ENCODE results near the gene TRAPPC3L. TPM values are rescaled to one million over a fixed set of nuclear protein-coding genes. Genes with fewer than 3 reads are reported as not detected.

The TRAPPC3L gene
- total and polyA plus RNA-seq, 2 of the 8 experiments (the other 6 are each of a cell fraction or from before 2014, with no cell fraction given): not detected

- Histone ChIP-seq H3K4me2 (ENCODE audit: insufficient read depth in 1 of 2, low read depth in 2 of 2, low read length in 2 of 2) (no peak overlapping the region), H2AK5ac (ENCODE audit: low read depth, low read length) (no peak overlapping the region)
These were observed 69.3 kb downstream of the TRAPPC3L start for GRCh38 chr6:116476002-116476678.

More at GRCh38 chr6:116476002-116476678, 69.3 kb downstream of the TRAPPC3L start:
- TF ChIP-seq EZH2 (IDR thresholded peaks at IDR 0.05; ENCODE audit: low read depth, low read length, severe bottlenecking) (no peak), SAP30 (IDR thresholded peaks at IDR 0.05; ENCODE audit: insufficient read depth, insufficient replicate concordance, low read length) (no peak), KDM4A (IDR thresholded peaks at IDR 0.05; ENCODE audit: low read depth, low read length, severe bottlenecking) (no peak), GABPA (IDR thresholded peaks at IDR 0.05; ENCODE audit: borderline replicate concordance, insufficient read depth, low read length) (no peak), HDAC6 (IDR thresholded peaks at IDR 0.05; ENCODE audit: low read depth, low read length) (no peak), PHF8 (conservative IDR thresholded peaks at IDR 0.05; ENCODE audit: low read depth, low read length) (no peak), CTBP2 (IDR thresholded peaks at IDR 0.05; ENCODE audit: borderline replicate concordance, insufficient read depth, insufficient read length, low read length) (no peak), TEAD4 (IDR thresholded peaks at IDR 0.05; ENCODE audit: low read depth, low read length) (no peak)
- ChIA-PET CTCF (ENCODE audit: partially characterized antibody) (interaction anchor here (1.1 to 1.3 kb wide), 2 partner anchors 14 to 208 kb away, joined by 3 to 4 read pairs; no protein-coding TSS in a partner anchor), POLR2A (ENCODE audit: partially characterized antibody) (no interaction called here)
- H4K8ac ChIP-seq (ENCODE audit: extremely low read depth, insufficient read depth, low read length): no peak overlapping the region
- no peaks in the 10 kb centered on the region for H3K27me3 ChIP-seq (replicated peaks in 1 of 4; ENCODE audit: control insufficient read depth in 3 of 4, extremely low read depth in 1 of 4, insufficient read depth in 3 of 4, low read length in 3 of 4)
- H3K79me2 ChIP-seq (ENCODE audit: control insufficient read depth in 1 of 2, insufficient read depth in 2 of 2, low read length in 2 of 2): no peaks in the 10 kb centered on the region
- no peak overlapping the region for H3K27ac ChIP-seq (ENCODE audit: low read depth, low read length)
- no peak overlapping the region for H4K91ac ChIP-seq (replicated peaks; ENCODE audit: insufficient read length, low read length)
- H3K79me1 ChIP-seq (ENCODE audit: low read depth, low read length): no peaks in the 10 kb centered on the region
- H3K4me1 ChIP-seq (replicated peaks in 1 of 4; ENCODE audit: control insufficient read depth in 3 of 4, insufficient read depth in 4 of 4, low read length in 3 of 4): no peaks in the 10 kb centered on the region
- H2BK20ac ChIP-seq (ENCODE audit: low read length): no peak overlapping the region
- no peak overlapping the region for H3K18ac ChIP-seq (ENCODE audit: extremely low read depth, low read length)
- H2BK15ac ChIP-seq (ENCODE audit: low read length): no peak overlapping the region
- no peak overlapping the region for H2BK120ac ChIP-seq (replicated peaks; ENCODE audit: low read depth, low read length)
- 91% methylated on average over 5 of the region's 5 CpGs; no CpG with 5 or more reads in 1 of the 2 experiments for WGBS, 2 experiments (ENCODE audit: extremely low coverage in 1 of 2, insufficient coverage in 1 of 2, insufficient read length in 1 of 2, insufficient replicate concordance in 2 of 2, low coverage in 1 of 2, low lambda C conversion rate in 2 of 2, missing lambda C conversion rate in 1 of 2)
- H3K23me2 ChIP-seq (ENCODE audit: low read depth, low read length): no peaks in the 10 kb centered on the region
- no peaks in the 10 kb centered on the region for H3K9me3 ChIP-seq (ENCODE audit: insufficient read depth in 2 of 2, low read depth in 1 of 2, low read length in 1 of 2)
- FAIRE-seq (no peak), DNase-seq (ENCODE audit: low read depth in 1 of 2, low spot score in 2 of 2) (no peak)
- H3K23ac ChIP-seq (ENCODE audit: insufficient read length): no peak overlapping the region
- H2BK12ac ChIP-seq (ENCODE audit: low read depth, low read length): no peak overlapping the region
- no peak overlapping the region for H3K4me3 ChIP-seq (ENCODE audit: extremely low read depth in 1 of 4, insufficient read depth in 2 of 4, low read depth in 3 of 4, low read length in 4 of 4)
- no peak overlapping the region for H2BK5ac ChIP-seq (ENCODE audit: low read depth, low read length)
- H3K56ac ChIP-seq (replicated peaks; ENCODE audit: insufficient read length, low read depth, low read length): no peak overlapping the region
- H4K5ac ChIP-seq (ENCODE audit: insufficient read length, low read depth, low read length): no peak overlapping the region
- H2AFZ ChIP-seq (ENCODE audit: low read length): no peak overlapping the region
- H3K4ac ChIP-seq (replicated peaks; ENCODE audit: insufficient read length, low read depth, low read length): no peak overlapping the region
- no peak overlapping the region for H3K9ac ChIP-seq (replicated peaks in 1 of 4; ENCODE audit: extremely low read depth in 1 of 4, low read depth in 3 of 4, low read length in 3 of 4)
- no peaks in the 10 kb centered on the region for H3K36me3 ChIP-seq (ENCODE audit: control insufficient read depth in 2 of 4, insufficient read depth in 4 of 4, low read length in 3 of 4)
- no peaks in the 10 kb centered on the region for H4K20me1 ChIP-seq (replicated peaks in 1 of 2; ENCODE audit: control insufficient read depth in 1 of 2, insufficient read depth in 2 of 2, low read length in 2 of 2)
- H3K14ac ChIP-seq (ENCODE audit: insufficient read length): no peak overlapping the region

Measured in H1 (cell line).